Upper lobe of left lung (tissue), 6 donors: ENCODE measurements around the gene DMRT3. TPM values are rescaled to one million over a fixed set of nuclear protein-coding genes. Genes with fewer than 3 reads are reported as not detected.

Experiments used
- ATAC-seq, 2 donors: fragments of 200-7000 bp; cut with Tn5 transposase; one replicate each; pipeline ENCODE4 v1.9.1; 2022; ENCODE audit warnings: mild to moderate bottlenecking in 2 of 2, moderate library complexity in 2 of 2; ENCODE audit not compliant: low FRiP score in 2 of 2
- DNase-seq, 2 donors: peaks; one replicate each; pipeline ENCODE4 v3.0.0-alpha.2; 2019 to 2020
- H3K27ac ChIP-seq, 4 donors: fragments of 200-600 bp; sonication (generic); one replicate each; pipeline ENCODE4 v1.5.1; 2016 to 2019
- H3K27me3 ChIP-seq, 4 donors: fragments of 200-600 bp; sonication (generic); one replicate each; pipeline ENCODE4 v1.5.1; 2017 to 2019
- H3K36me3 ChIP-seq, 4 donors: fragments of 200-600 bp; sonication (generic); one replicate each; pipeline ENCODE4 v1.5.1; 2016 to 2019
- H3K4me1 ChIP-seq, 4 donors: fragments of 200-600 bp; sonication (generic); one replicate each; pipeline ENCODE4 v1.5.1; 2018 to 2019
- H3K4me3 ChIP-seq, 4 donors: fragments of 200-600 bp; sonication (generic); one replicate each; pipeline ENCODE4 v1.5.1; 2017 to 2019; ENCODE audit warnings: mild to moderate bottlenecking in 2 of 4, moderate library complexity in 1 of 4
- H3K9me3 ChIP-seq, 4 donors: fragments of 200-600 bp; sonication (generic); one replicate each; pipeline ENCODE4 v1.5.1; 2018 to 2019
- EP300 ChIP-seq, 4 donors: sonication (generic); formaldehyde crosslinking; IDR thresholded peaks; one replicate each; pipeline ENCODE4 v1.5.1; 2017; ENCODE audit warnings: antibody characterized with exemption in 4 of 4, control low read depth in 2 of 4
- POLR2A ChIP-seq, 4 donors: fragments of 450-650 bp; IDR thresholded peaks; one replicate each; pipeline ENCODE4 v1.5.1; 2016 to 2017; ENCODE audit warnings: antibody characterized with exemption in 4 of 4, mild to moderate bottlenecking in 2 of 4
- POLR2AphosphoS5 ChIP-seq, 2 donors: sonication (generic); formaldehyde crosslinking; IDR thresholded peaks; one replicate each; pipeline ENCODE4 v1.5.1; 2017; ENCODE audit warnings: antibody characterized with exemption in 2 of 2
- WGBS, 2 donors: methylation state at CpG; one replicate each; pipeline ENCODE4 v1.1.5; 2017 to 2018; 5-methylcytosine and 5-hydroxymethylcytosine counted together
- total RNA-seq, 6 donors: library from RNA; depleted of rRNA in 4 of 6; stranded (reverse); fragments of >200 nt in 4 of 6; gene quantifications; one replicate each; pipeline versions ENCODE4 v1.1.0 to v1.2.1, GENCODE V29; 2016 to 2021
- TF ChIP-seq, protein P1 (sequence below), 6 experiments: fragments of 450-650 bp in 4 of 6; fragments of 200-600 bp in 2 of 6; sonication (generic) in 2 of 6; IDR thresholded peaks; one replicate each; pipeline ENCODE4 v1.5.1; 2016 to 2019; ENCODE audit warnings: antibody characterized with exemption in 6 of 6
- donor health status: DM: no; HTN: no; CAD: no; lungs with moderate emphysema.
- donor health status: DM: no; HTN: yes; CAD: no; lungs with severe emphysema.

The DMRT3 gene
- total RNA-seq, 6 donors from 2014 or later, result 0.49 TPM; not detected in 5

- 19 to 20% methylated on average over 22 to 42 of the region's 49 CpGs for WGBS, 2 donors
- Histone ChIP-seq H3K27ac (no peak overlapping the region), H3K4me1 (peaks cover 20 to 43% (median 22%) of the 10 kb centered on the region in 4 donors), H3K36me3 (no peaks in the 10 kb centered on the region), H3K9me3 (no peaks in the 10 kb centered on the region), H3K4me3 (no peak overlapping the region), H3K27me3 (peaks cover 1 to 72% (median 42%) of the 10 kb centered on the region in 4 donors)
- DNase-seq (peak in 1 of 2 donors; percentile 81), ATAC-seq (no peak)
- TF ChIP-seq EP300 (IDR thresholded peaks at IDR 0.05), result no peak
- no peak for TF ChIP-seq POLR2AphosphoS5 (IDR thresholded peaks at IDR 0.05)
Observed at GRCh38 chr9:969310-970150, 6.9 kb upstream of the DMRT3 start.

GRCh38 chr9:970151-970996, 6.1 kb upstream of the DMRT3 start:
- Histone ChIP-seq H3K9me3 (no peaks in the 10 kb centered on the region), H3K27me3 (peaks cover 1 to 80% (median 47%) of the 10 kb centered on the region in 4 donors), H3K36me3 (no peaks in the 10 kb centered on the region), H3K27ac (no peak overlapping the region), H3K4me1 (peaks cover 20 to 43% (median 24%) of the 10 kb centered on the region in 4 donors), H3K4me3 (no peak overlapping the region)
- ATAC-seq (no peak), DNase-seq (peak in 1 of 2 donors; percentile 79)
- 7 to 13% methylated on average over 21 to 46 of the region's 57 CpGs for WGBS, 2 donors
- TF ChIP-seq POLR2A (IDR thresholded peaks at IDR 0.05) (no peak), POLR2AphosphoS5 (IDR thresholded peaks at IDR 0.05) (no peak), EP300 (IDR thresholded peaks at IDR 0.05) (no peak)
- TF ChIP-seq, protein P1, sequence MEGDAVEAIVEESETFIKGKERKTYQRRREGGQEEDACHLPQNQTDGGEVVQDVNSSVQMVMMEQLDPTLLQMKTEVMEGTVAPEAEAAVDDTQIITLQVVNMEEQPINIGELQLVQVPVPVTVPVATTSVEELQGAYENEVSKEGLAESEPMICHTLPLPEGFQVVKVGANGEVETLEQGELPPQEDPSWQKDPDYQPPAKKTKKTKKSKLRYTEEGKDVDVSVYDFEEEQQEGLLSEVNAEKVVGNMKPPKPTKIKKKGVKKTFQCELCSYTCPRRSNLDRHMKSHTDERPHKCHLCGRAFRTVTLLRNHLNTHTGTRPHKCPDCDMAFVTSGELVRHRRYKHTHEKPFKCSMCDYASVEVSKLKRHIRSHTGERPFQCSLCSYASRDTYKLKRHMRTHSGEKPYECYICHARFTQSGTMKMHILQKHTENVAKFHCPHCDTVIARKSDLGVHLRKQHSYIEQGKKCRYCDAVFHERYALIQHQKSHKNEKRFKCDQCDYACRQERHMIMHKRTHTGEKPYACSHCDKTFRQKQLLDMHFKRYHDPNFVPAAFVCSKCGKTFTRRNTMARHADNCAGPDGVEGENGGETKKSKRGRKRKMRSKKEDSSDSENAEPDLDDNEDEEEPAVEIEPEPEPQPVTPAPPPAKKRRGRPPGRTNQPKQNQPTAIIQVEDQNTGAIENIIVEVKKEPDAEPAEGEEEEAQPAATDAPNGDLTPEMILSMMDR (IDR thresholded peaks at IDR 0.05), result no peak

DNA sequence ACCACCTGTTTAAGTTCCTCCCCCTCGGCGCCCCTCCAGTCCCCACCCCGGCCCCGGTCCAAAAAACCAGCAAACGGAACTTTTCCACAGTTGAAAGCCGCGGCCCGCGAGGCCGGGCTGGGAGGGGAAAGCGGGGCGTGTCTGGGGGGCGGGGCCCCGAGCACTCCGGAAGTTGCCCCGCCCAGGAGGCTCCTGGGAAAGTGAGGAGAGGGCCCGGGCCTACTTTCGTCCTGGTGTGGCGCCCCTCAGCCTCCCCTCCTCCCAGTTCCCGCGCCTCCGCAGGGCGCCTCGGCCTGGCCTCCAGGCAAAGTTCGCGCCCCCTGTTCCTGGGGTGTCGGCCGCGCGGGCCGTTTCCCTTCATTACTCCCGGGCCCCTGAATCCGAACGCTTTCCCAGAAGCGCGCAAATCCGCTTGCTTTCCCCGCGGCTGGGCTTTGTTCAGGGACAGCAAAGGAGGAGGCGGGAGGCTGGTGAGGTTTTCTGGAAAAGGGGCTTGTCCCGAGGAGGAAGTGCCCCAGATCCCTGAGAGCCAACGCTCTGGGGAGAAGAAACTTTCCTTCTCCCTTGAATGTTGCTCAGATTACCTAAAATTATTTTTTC, 4.5 kb upstream of the DMRT3 start:
- Histone ChIP-seq H3K27me3 (peaks cover 0 to 91% (median 60%) of the 10 kb centered on the region in 4 donors), H3K4me3 (peak overlapping the region; percentile 7 to 48 (median 32)), H3K36me3 (no peaks in the 10 kb centered on the region), H3K4me1 (peaks cover 30 to 53% (median 33%) of the 10 kb centered on the region in 4 donors), H3K27ac (no peak overlapping the region), H3K9me3 (no peaks in the 10 kb centered on the region)
- ATAC-seq, result peak in 1 of 2 donors; percentile 16
- TF ChIP-seq POLR2AphosphoS5 (IDR thresholded peaks at IDR 0.05) (no peak), EP300 (IDR thresholded peaks at IDR 0.05) (no peak), POLR2A (IDR thresholded peaks at IDR 0.05) (no peak)
- TF ChIP-seq, protein P1 (IDR thresholded peaks at IDR 0.05), result no peak
- WGBS, 2 donors, result 4 to 7% methylated on average over 21 to 42 of the region's 42 CpGs
- peak in 1 of 2 donors; percentile 84 for DNase-seq

DNA sequence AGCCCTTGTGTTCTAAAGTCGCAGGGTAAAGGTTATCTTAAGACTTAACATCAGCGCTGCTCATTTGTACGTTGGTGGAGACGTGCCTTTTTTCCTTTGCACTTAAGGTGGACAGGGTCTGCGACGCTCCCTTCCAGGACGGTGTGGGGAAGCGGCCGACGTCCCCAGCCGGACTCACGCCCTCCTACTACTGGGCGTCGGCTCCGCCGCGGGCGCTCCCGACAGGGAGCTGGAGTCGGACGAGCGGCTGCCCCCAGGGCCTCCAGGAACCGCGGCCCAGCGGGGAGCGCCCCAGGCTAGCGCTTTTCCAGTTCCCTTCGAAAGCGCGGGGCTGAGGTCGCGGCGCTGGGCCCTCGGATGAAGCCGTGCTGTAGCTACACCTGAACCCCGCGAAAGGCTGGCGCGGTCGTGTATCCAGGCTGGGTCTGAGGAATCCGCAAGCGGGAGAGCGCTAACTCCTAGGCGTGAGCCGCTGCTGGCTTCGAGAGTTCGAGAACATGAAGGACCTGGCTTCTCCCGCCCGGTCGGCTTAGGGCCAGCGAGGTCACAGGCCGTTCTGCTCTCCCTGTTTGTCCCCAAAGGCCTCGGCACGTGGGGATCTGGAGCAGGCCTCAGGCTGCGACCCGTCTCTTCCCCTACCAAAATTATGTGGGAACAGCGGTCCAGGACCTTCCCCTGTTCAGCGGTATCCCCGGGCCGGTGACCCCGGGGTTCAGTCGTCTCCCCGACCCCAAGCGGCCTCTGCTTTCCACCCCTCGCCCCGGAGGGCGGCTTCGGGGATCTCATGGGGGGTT, 3.8 kb upstream of the DMRT3 start:
- TF ChIP-seq EP300 (IDR thresholded peaks at IDR 0.05), result no peak
- no peak for TF ChIP-seq POLR2AphosphoS5 (IDR thresholded peaks at IDR 0.05)
- TF ChIP-seq, protein P1 (IDR thresholded peaks at IDR 0.05), result no peak
- TF ChIP-seq POLR2A (IDR thresholded peaks at IDR 0.05), result no peak
- 6 to 8% methylated on average over 49 to 58 of the region's 68 CpGs for WGBS, 2 donors
- peaks cover 0 to 91% (median 64%) of the 10 kb centered on the region in 4 donors for H3K27me3 ChIP-seq
- no peaks in the 10 kb centered on the region for H3K9me3 ChIP-seq
- peak overlapping the region in 2 of 4 donors; percentile 39 to 48 for H3K4me3 ChIP-seq
- ATAC-seq (peak in 1 of 2 donors; percentile 29), DNase-seq (peak in 1 of 2 donors; percentile 86)
- no peak overlapping the region for H3K27ac ChIP-seq
- H3K36me3 ChIP-seq, result no peaks in the 10 kb centered on the region
- H3K4me1 ChIP-seq, result peaks cover 31 to 60% (median 34%) of the 10 kb centered on the region in 4 donors
